Measurements from ENCODE around the gene RGS3.
A peak's percentile ranks its signal among the peaks of the same experiment; 100 is the strongest.

RGS3 gene

DNA sequence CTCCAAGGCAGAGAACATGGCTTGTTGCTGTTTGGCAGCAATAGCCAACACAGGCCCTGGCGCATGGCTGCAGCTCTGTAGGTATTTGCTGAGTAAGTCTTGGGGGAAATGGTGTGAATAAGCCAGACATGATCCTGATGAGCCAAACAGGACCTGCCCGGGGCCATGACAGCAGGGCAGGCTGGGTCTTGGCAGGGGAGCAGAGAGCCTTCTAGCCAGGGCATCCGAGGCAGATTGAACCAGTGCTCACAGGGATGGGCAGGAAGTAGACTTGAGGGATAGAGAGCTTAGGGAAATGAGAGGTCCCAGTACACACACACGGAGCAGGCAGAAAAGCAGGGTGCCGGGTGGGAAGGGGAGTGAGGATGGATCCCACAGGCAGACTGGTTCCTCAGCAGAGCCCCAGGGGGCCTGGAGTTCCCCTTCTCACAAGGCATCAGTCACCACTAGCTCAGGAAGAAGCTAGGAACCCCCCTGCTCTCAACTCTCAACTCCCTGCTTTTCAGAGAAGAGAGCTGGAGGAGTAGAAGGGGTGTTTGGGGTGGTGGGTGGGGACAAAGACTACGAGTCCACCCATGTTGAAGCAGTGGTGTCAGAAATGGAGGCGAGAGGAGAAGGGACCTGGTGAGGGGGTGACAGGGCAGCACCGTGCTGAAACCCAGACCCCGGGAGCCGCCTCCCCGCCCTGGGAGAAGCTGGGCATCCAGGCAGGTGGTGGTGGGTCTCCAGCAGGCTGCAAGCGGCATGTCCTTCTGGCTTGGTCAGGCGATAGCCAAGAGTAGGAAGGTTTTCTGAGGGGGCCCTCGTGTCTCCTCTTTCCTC lies 111.1 kb downstream of the RGS3 start:
- no peak for DNase-seq

DNA sequence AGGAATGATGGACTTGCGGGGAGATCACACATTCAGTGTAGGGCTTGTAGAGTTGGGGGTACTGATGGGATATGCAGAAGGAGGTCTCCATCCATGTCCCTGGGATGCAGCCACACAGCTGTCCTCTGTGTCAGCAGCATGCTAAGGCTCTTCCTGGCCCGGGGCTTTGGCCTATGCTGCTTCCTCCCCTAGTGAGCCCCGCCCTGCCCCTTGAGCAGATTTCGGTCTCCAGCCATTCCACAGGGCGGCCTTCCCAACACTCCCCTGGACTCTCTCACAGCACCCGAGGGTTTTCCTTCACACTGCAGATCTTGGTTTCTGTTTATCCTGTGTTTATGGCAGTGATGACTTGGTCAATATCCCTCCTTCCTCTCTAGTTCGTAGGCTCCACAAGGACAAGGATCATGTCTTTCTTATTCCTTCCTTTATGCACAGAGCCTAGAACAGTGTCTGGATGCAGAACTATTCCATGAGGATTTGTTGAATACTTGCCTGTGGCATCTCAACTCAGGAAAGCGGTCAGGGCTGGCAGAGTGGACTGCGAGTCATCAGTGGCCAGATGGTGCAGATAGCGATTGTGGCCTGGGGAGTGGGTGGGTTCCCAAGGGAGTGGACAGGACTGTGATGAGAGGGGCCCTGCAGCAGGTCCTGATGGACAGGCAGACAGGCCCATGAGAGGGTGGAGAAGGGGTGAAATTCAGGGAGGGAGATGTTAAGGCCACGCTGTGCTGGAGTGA lies 114.2 kb downstream of the RGS3 start:
- DNase-seq = no peak

DNA sequence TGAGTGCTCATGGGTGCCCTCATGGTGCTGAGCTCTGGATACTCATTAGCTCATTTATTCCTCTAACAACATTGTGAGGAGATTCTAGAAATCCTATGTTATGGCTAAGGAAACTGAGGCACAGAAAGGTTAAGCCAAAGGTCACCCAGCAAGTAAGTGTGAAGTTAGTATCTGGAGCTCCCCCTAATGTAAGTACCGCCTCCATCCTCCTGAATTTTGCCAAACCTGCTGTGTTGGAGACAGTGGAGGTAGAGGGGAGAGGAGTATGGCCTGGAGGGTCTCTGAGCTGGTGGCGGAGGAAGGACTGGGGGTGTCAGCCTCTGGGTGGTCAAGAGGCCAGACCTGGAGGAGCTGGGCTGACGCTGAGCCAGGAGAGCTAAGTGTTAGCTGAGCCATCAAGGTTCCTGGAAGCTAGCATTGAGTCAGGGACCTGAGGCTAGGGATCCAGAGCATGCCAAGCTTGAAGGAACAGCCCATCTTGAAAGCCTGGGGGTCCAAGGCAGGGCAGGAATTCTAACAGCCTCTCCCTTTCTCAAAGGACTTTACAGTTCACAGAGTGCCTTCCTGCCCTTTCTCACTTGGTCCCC lies 114.8 kb downstream of the RGS3 start:
- no peak for DNase-seq

DNA sequence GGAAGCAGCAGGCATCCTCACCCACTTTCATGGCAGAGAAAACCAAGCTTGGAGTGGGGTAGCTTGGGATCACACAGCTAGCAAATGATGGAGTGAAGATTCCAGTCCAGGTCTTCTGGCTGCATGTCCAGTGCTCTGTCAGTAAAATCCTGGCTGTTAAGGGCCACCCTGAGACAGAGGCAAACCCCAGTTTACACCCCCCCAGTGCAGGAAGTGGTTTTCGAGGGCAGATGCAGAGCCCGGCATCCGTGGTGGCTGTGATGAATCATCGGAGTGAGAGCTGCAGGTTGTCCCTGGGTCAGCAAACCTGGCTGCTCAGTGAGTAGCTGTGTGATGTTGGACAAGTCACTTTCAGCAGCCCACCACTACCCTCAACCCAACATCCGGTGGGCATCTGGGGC lies 115.4 kb downstream of the RGS3 start:
- DNase-seq = peak; percentile 49 to 64

DNA sequence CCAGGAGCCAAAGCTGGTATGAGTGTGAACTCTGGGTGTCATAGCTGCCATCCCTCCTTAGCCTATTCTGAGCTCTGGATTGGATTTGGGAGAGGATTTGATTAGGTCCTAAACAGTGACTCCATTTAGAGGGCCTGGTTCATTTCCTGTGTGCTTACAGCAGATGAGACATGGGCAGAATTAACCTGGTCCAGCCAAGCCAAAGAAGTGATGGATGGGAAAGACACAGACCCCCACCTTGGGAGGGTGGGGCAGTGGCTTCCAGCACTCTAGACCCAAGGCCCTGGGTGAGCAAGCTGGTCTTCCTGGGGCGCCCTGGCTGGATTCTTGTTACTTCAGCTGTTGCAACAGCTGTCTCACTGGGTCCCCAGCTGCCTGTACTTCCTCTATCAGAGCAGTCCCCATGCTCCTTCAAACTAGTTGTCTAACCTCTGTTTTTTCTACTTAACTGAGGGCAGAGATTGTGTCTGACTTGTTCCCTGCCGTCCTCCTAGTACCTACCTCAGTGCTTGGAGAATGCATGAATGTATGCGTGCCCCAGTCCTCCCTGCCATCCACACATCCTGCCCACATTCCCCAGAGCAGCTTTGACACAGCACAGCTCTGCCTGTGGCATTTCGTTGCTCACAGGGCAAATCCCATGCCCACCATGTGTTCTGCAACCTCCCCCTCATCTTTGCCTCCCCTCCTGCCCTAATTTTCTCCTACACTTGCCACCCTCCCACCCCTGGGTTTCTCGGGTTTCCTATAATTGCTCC lies 115.9 kb downstream of the RGS3 start:
- peak; percentile 87 to 88 for DNase-seq

DNA sequence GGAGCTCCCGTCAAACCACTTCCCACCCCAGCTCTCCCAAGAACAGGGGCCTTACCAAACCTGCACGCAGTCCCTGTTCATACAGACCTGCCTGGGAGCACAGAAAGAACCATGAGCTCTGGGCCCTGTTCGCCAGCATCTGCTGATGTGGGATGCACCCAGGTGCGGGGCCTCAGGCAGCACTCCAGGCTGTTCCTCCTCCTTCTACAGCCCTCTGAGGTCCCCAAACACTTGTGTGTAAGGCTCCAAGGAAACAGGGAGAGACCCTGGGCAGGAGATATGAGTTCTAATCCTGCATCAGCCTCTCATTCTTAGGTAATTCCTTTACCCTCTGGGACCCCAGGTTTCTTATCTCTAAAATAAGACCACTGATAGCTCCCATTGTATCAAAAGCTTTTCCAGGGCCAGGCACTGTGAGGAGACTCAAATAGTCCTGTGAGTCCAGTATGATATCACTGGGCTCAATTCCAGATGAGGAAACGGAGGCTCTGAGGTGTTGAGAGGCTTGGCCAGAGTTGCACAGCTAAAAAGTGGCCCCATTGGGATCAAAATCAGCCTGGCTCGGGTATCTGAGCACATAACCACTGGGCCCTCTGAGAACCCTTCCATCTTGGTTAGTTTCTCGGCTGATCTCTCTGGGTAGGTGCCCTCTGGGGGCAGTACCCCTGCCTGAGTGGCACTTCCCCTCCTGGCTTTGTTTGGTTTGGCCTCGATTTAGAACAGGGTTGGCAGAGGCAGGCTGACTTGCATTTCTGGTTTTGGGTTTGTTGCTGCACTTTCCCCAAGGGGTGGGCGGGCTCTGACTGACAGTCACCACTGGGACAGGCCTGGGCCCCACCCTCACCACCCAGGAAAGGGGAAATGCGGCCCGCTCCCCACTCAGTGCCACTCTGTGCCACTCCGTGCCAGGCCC lies 116.8 kb downstream of the RGS3 start:
- DNase-seq = no peak

DNA sequence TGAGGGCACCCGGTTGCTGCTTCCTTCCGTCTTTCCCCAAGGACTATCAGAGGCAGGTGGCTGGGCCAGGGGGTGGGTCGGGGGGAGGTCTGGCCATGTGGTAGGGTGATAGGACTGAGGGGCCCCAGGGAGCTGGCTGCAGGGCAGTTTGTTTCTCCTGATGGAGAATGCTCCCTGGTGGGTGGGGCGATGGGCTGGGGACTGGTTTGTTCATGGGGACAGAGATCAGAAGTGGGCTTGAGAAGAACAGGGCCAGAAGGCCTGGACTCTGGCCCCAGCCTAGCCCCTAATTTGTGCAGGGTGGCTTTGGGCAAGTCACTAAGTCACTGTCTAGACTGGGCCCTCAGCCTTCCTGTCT lies 117.4 kb downstream of the RGS3 start:
- no peak for DNase-seq

DNA sequence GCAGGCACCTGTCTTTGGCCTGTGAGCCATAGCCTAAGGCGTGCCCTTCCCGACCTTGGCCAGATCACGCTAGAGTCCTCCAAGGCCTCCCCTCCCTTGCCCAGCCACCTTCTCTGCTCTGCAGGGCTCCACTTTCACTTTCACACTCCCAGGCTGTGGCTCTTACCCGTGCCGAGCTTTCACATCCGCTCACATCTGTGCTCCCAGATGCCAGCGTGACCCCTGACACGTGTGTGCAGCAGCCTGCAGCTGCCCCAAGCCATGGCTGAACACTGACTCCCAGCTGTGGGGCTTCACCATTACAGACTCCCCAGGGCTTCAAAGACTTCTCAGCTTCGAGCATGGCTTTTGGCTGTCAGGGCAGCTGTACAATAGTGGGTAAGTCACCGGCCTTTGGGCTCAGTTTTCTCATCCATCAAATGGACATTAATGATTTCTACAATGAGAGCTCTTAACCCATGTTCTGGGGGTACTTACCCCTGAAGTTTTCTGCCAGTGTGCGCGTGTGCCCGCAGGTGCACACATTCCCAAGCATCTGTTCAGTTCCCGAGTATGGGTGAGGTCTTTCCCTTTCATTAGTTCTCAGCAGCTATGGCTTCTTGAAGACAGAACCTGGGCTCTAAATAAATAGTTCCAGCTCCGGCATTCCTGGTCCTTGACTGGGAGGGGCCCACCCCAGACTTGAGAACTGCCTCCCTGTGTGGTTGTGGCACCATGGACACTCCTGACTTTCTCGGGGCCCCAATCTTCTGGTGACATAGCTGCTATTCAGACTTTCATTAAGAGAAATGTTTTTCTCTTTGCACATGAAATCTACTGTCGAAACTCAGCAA lies 118.6 kb downstream of the RGS3 start:
- peak in 1 of 2 experiments; percentile 9 for DNase-seq

DNA sequence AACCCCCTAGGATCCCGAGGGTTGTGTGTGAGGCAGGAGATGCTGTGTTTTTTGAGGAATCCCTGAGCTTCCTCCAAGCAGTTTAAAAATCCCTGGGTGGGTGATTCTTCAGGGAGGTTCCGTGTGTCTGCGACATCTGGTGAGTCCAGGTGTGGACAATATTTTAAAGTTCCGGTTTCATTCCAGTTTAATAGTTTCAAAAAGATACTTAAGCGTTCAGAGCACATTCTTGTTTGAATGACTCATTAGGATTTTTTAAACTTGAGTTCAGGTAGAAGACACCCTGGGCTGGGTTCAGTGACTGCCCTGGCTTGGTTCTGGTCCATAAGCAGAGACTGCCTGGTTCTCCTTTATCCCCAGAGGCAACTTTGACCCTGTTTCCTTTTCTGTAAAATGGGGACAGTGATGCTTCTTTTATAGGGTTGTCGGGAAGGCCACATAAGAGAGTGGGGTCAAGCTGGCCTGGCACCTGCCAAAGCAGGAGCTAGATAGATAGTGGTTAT lies 119.2 kb downstream of the RGS3 start:
- DNase-seq = no peak

DNA sequence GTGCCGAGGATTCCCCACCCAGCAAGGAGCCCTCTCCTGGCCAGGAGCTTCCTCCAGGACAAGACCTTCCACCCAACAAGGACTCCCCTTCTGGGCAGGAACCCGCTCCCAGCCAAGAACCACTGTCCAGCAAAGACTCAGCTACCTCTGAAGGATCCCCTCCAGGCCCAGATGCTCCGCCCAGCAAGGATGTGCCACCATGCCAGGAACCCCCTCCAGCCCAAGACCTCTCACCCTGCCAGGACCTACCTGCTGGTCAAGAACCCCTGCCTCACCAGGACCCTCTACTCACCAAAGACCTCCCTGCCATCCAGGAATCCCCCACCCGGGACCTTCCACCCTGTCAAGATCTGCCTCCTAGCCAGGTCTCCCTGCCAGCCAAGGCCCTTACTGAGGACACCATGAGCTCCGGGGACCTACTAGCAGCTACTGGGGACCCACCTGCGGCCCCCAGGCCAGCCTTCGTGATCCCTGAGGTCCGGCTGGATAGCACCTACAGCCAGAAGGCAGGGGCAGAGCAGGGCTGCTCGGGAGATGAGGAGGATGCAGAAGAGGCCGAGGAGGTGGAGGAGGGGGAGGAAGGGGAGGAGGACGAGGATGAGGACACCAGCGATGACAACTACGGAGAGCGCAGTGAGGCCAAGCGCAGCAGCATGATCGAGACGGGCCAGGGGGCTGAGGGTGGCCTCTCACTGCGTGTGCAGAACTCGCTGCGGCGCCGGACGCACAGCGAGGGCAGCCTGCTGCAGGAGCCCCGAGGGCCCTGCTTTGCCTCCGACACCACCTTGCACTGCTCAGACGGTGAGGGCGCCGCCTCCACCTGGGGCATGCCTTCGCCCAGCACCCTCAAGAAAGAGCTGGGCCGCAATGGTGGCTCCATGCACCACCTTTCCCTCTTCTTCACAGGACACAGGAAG lies 120.2 kb downstream of the RGS3 start:
- DNase-seq = no peak

DNA sequence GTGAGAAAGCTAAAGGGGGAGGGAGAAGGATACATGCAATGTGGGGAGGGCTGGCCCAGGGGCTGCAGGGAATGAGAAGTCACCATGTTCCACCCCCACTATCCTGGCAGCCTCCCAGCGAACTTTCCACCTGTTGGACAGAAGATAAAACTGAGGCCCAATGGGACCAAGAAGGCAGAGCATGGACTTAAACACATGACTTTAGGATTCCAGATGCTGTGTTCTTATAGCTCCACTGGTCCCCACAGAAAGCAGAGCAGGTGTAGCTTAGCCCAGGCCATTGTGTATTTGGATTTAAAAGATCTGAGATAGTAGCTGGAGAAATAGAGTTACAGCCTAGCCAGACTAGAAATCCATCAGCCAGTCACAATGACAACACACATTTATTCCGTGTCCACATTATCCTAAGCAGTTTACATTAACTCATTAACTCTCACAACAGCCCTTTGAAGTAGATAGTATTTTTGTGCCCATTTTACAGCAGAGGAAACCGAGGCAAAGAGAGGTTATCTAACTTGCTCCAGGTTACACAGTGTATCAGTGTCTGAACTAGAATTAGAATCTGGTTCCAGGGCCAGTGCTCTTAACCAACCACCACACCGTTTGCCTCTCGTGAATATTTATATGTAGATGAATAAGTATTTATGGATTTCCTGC lies 121.0 kb downstream of the RGS3 start:
- DNase-seq = no peak

DNA sequence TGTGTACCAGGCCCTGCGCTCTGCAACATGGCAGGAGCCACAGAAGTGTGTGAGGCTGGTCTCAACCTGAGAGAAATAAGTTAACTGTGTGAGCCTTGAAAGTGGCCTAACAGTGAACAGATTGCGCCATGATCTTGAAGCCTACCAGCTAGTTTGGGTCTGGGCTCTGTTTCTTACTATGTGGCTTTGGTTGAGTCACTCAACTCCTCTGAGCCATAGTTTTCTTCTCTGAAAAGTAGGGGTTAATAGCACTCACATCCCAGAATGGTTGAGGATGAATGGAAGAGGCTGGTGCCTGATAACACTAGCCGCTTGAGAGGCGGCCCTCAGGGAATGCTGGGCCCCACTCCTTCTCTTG lies 121.5 kb downstream of the RGS3 start:
- DNase-seq = no peak

DNA sequence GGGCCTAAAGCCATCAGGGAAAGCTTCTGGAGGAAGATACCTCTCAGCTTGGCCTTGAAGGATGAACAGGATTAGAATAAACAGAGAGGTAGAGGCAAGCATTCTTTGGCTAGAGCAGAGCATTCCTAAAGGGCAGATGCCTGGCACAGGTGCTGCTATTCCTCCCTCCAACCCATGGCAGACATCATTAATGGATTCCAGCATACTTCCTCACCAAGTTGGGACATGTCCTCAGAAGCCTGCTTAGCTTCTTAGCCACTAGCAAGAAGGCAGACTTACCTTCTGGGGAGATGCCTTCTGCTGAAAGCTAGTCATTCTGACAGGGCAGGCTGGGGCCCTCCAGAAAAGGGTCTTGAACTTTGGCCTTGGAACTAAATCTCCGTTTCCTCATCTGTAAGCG lies 122.0 kb downstream of the RGS3 start:
- DNase-seq = no peak

DNA sequence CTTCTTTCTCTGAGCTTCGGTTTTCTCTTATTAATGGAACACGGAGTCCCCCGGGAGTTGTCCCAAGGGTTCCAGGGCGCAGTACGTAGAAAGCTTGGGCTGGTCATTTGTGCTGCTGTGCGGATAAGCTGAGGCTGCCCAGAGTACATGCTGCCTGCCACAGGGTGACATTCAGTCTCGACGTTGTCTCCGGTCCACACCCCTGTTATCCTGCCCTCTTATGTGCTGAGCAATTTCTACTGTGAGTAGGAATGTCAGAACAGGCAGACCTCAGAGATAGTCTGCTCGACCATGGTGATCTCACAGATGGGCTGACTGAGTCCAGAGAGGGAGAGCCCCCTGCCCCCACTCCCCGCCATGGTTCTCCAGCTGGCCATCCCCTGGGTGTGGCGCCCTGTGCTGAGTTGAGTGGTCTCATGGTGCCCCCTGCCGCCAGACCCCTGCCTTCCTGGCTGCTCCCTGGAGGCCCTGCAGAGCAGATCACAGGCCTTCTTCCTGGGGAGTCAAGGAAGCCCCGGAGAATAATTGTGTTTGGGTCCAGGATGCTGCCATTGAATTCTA lies 124.0 kb downstream of the RGS3 start:
- no peak for DNase-seq

DNA sequence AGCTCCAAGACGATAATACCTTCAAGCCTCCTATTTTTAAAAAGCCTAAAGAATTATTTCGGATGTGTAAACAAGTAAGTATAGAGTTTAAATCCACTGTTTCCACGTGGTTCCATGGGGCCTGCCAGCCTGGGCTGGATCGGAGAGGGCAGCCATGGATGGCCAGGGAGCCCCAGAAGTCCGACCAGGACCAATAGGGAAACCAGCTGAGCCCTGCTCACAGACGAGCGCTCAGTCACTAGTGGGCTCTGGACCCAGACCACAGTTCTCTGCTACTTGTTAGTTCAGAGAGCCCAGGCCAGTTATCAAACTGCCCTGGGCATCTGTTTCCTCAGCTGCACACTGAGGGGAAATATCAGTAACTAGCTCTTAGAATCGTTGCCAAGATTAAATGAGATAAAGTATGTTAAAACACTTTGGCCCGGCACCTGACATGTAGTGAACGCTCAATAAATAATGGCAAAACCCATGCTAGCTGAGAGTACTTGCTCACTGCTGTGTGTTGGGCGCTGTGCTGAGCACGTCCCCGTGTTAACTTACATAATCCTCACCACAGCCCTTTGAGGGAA lies 124.8 kb downstream of the RGS3 start:
- DNase-seq = no peak

DNA sequence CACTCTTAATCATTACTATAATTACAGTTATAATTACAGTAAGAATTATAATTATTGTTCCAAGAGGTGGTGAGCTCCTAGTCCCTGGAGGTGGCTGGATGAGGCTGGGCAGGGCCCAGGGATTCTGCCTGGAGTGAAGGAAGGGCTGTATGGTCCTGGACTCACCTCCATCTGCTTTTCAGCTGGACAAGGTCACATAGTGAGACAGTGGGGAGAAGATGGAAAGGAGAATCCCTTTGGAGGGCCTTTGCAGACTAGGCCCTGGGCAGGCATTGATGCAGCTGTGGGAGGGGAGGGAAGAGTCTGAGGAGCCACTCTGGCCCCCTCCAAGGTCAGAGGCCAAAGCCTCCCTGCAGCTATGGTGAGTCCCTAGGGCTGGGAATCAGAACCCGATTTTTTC lies 125.4 kb downstream of the RGS3 start:
- DNase-seq = no peak

DNA sequence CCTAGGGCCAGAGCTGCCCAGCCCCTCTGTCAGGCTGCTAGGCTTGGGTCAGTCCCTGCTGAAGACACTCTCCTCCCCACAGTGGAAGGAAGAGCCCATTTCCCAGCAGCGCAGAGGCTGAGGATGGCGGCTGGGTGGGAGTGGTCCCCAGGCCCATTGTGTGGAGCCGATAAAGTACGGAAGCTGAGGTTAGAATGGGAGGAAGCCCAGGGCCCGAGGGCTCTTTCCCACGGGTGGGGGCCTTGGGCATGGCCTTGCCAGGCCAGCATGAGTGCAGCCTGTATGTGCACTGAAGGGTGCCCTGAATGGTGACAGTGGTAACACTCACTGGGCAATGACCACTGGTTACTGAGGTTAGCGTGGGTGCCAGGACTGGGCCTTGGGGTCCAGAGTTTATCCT lies 125.9 kb downstream of the RGS3 start:
- no peak for DNase-seq

DNA sequence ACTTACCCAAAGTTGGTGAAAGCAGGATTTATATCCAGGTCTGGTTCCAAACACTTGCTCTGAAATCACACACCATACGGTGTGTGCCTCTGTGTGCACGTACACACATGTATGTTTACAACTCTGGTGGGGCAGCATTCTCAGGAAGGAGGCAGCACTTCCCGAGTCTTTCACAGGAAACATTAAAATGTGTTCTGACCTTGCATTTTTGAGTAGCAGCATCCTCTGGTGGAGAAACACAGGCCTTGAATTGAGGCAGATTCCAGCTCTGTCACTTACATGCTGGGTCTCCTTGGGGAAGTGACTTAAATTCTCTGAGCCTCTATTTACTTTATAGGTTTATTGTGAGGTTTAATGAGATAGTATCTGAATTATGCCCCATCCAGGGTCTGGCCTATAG lies 126.4 kb downstream of the RGS3 start:
- peak; percentile 32 to 69 for DNase-seq

DNA sequence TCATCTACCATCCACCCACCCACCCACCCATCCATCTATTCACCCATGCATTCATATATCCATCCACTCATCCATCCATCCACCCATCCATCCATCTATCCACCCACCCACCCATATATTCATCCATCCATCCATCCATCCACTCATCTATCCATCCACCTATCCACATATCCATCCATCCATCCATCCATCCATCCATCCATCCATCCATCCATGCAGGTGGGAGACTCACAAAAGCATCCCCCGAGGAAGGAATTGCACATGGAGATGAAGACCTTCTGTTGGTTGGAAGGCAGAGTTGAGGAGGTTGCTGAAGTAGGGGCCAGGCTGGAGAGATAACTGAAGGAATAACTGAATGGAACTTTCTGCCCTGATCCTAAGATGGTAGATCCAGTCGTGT lies 126.9 kb downstream of the RGS3 start:
- no peak for DNase-seq
